Cardiac muscle cell (in vitro differentiated cells and primary cell): ENCODE measurements around the gene PUS7L. TPM values are rescaled to one million over a fixed set of nuclear protein-coding genes. Genes with fewer than 3 reads are reported as not detected.

ENCODE experiments used
- DNase-seq, 2 donors: peaks; one replicate each; pipeline versions ENCODE4 v3.0.0 to v3.0.0-alpha.2; 2010 to 2017; ENCODE audit warnings: low read depth in 1 of 2, low spot score in 1 of 2
- H3K27ac ChIP-seq: fragments of 200-600 bp; sonication (generic); 2 replicates; pipeline ENCODE4 v1.5.1; 2016
- H3K27me3 ChIP-seq: fragments of 200-600 bp; sonication (generic); 2 replicates; pipeline ENCODE4 v1.6.0; 2016; ENCODE audit warnings: control low read depth
- H3K36me3 ChIP-seq: fragments of 200-600 bp; sonication (generic); 2 replicates; pipeline ENCODE4 v1.5.1; 2016; ENCODE audit warnings: control low read depth
- H3K4me1 ChIP-seq: fragments of 200-600 bp; sonication (generic); 2 replicates; pipeline ENCODE4 v1.8.1; 2017; ENCODE audit warnings: low read depth, mild to moderate bottlenecking, mixed run types
- H3K4me3 ChIP-seq: fragments of 200-600 bp; sonication (generic); 2 replicates; pipeline ENCODE4 v1.5.1; 2016; ENCODE audit warnings: mild to moderate bottlenecking
- H3K9me3 ChIP-seq: fragments of 200-600 bp; sonication (generic); 2 replicates; pipeline ENCODE4 v1.5.1; 2017; ENCODE audit warnings: low read depth, mild to moderate bottlenecking, control low read depth
- CTCF ChIP-seq: IDR thresholded peaks from 2 replicates; pipeline ENCODE4 v1.5.1; 2012; ENCODE audit warnings: low read depth, mild to moderate bottlenecking, low read length
- polyA plus RNA-seq: library from polyadenylated mRNA; unstranded; fragments of >200 nt; fragmentation: Nextera tagmentation; extraction: Ambion mirVana; gene quantifications from 2 replicates; pipeline ENCODE4 v1.2.1, GENCODE V29; 2016
- total RNA-seq: library from RNA; depleted of rRNA; stranded (reverse); fragments of >200 nt; gene quantifications from 2 replicates; pipeline ENCODE4 v1.2.3, GENCODE V29; 2016

PUS7L gene
- total and polyA plus RNA-seq, 2 experiments from 2014 or later = 1.1 TPM; not detected in 1

GRCh38 chr12:43676183-43676813, 82.3 kb downstream of the PUS7L start:
- peak; percentile 56 for TF ChIP-seq CTCF
- Histone ChIP-seq H3K27ac (no peak overlapping the region), H3K4me3 (no peak overlapping the region), H3K4me1 (no peaks in the 10 kb centered on the region), H3K36me3 (no peaks in the 10 kb centered on the region), H3K9me3 (no peaks in the 10 kb centered on the region), H3K27me3 (no peaks in the 10 kb centered on the region)
- peak in 1 of 2 donors; percentile 9 for DNase-seq

GRCh38 chr12:43675048-43675904, 83.3 kb downstream of the PUS7L start:
- Histone ChIP-seq H3K9me3 (no peaks in the 10 kb centered on the region), H3K36me3 (no peaks in the 10 kb centered on the region), H3K27me3 (no peaks in the 10 kb centered on the region), H3K27ac (no peak overlapping the region), H3K4me1 (no peaks in the 10 kb centered on the region), H3K4me3 (no peak overlapping the region)
- DNase-seq = peak in 1 of 2 donors; percentile 1
- no peak for TF ChIP-seq CTCF

- TF ChIP-seq CTCF = no peak
- Histone ChIP-seq H3K9me3 (no peaks in the 10 kb centered on the region), H3K27me3 (no peaks in the 10 kb centered on the region), H3K27ac (no peak overlapping the region), H3K4me1 (no peaks in the 10 kb centered on the region), H3K36me3 (no peaks in the 10 kb centered on the region), H3K4me3 (no peak overlapping the region)
- DNase-seq = no peak
These were observed 89.2 kb downstream of the PUS7L start for GRCh38 chr12:43669373-43669772.

Other genes with a start within 250 kb of the PUS7L start
- 0.33 and 0.60 TPM in 2 replicates for gene ADAMTS20, start 206.6 kb downstream of the PUS7L start, total RNA-seq
- gene ADAMTS20, start 206.6 kb downstream of the PUS7L start, polyA plus RNA-seq = 0.12 and 0.13 TPM in 2 replicates
- gene IRAK4, start 161 bp upstream of the PUS7L start, total RNA-seq = 0.21 TPM in 1 of 2 replicates, not detected in the other
- gene IRAK4, start 161 bp upstream of the PUS7L start, polyA plus RNA-seq = not detected in 2 replicates
- 31.2 and 31.6 TPM in 2 replicates for gene TWF1, start 47.5 kb upstream of the PUS7L start, total RNA-seq
- gene TWF1, start 47.5 kb upstream of the PUS7L start, polyA plus RNA-seq = 28.7 and 31.6 TPM in 2 replicates
- gene TMEM117, start 77.3 kb upstream of the PUS7L start, total RNA-seq = 12.7 and 21.0 TPM in 2 replicates
- gene TMEM117, start 77.3 kb upstream of the PUS7L start, polyA plus RNA-seq = 12.1 and 18.0 TPM in 2 replicates